DLD1 (cell line): ENCODE measurements around the gene PATJ.
"Not testable (repeated sequence)": the region's sequence is repeated elsewhere in the genome, so short reads cannot be mapped to it uniquely, and the experiment has no call there.

Experiments used
- in situ Hi-C: cut with HindIII; loops from 2 replicates; pipeline ENCODE4 v1.10.0; 2017; ENCODE audit warnings: low sequenced_read_pairs

Gene PATJ

GRCh38 chr1:61741711-61742619, at the start of gene PATJ:
PATJ (plus strand) TSS chr1:61742480; CDS start chr1:61762893, 20,413 bp downstream.
- in situ Hi-C loops: no loop called here

GRCh38 chr1:61699911-61700851, 42.1 kb upstream of the PATJ start:
- in situ Hi-C loops: no loop called here

GRCh38 chr1:61708953-61709907, 33.0 kb upstream of the PATJ start:
- in situ Hi-C loops: no loop called here

- in situ Hi-C loops: no loop called here
Observed at GRCh38 chr1:61709908-61710289, 32.4 kb upstream of the PATJ start.

- in situ Hi-C loops: not testable (repeated sequence)
Observed at GRCh38 chr1:61711257-61711656, 31.0 kb upstream of the PATJ start.

- in situ Hi-C loops: no loop called here
Observed at GRCh38 chr1:61711969-61712368, 30.3 kb upstream of the PATJ start.

GRCh38 chr1:61718996-61719663, 23.1 kb upstream of the PATJ start:
- in situ Hi-C loops: not testable (repeated sequence)

- in situ Hi-C loops: no loop called here
Observed at GRCh38 chr1:61724506-61724812, 17.8 kb upstream of the PATJ start.

GRCh38 chr1:61724813-61725694, 17.2 kb upstream of the PATJ start, which contains the start of gene TM2D1:
TM2D1 (minus strand) TSS chr1:61725141; CDS start chr1:61725120, 21 bp downstream.
- in situ Hi-C loops: no loop called here

GRCh38 chr1:61727544-61727943, 14.7 kb upstream of the PATJ start:
- in situ Hi-C loops: no loop called here

- in situ Hi-C loops: not testable (repeated sequence)
Observed at GRCh38 chr1:61730679-61731078, 11.6 kb upstream of the PATJ start.

- in situ Hi-C loops: no loop called here
Observed at GRCh38 chr1:61732726-61733125, 9.6 kb upstream of the PATJ start.

GRCh38 chr1:61740751-61741700, 1.3 kb upstream of the PATJ start:
- in situ Hi-C loops: no loop called here

GRCh38 chr1:61742620-61743430, 545 bp downstream of the PATJ start:
- in situ Hi-C loops: no loop called here

- in situ Hi-C loops: no loop called here
Observed at GRCh38 chr1:61743431-61743705, 1.1 kb downstream of the PATJ start.

- in situ Hi-C loops: no loop called here
Observed at GRCh38 chr1:61743716-61744580, 1.7 kb downstream of the PATJ start.
